Left lung (tissue), 10 donors: ENCODE measurements around the gene CA12. TPM values are rescaled to one million over a fixed set of nuclear protein-coding genes. Genes with fewer than 3 reads are reported as not detected.
"Not testable (repeated sequence)": the region's sequence is repeated elsewhere in the genome, so short reads cannot be mapped to it uniquely, and the experiment has no call there.

ENCODE experiments used
- ATAC-seq: fragments of 200-7000 bp; cut with Tn5 transposase; one replicate; pipeline ENCODE4 v1.9.1; 2020; ENCODE audit warnings: moderate library complexity
- DNase-seq, 4 donors: peaks; one replicate each; pipeline ENCODE4 v3.0.0-alpha.2; 2013 to 2020
- H3K27ac ChIP-seq, 2 donors: fragments of 200-600 bp; sonication (generic) in 1 of 2; one replicate each; pipeline versions ENCODE4 v1.5.0 to v1.8.0; 2020 to 2021
- H3K27me3 ChIP-seq, 2 donors: fragments of 200-600 bp; sonication (generic) in 1 of 2; one replicate each; pipeline versions ENCODE4 v1.5.0 to v1.8.0; 2020 to 2021
- H3K36me3 ChIP-seq, 2 donors: fragments of 200-600 bp; sonication (generic) in 1 of 2; one replicate each; pipeline versions ENCODE4 v1.5.0 to v1.8.0; 2020 to 2021
- H3K4me1 ChIP-seq, 2 donors: fragments of 200-600 bp; one replicate each; pipeline ENCODE4 v1.8.0; 2021
- H3K4me3 ChIP-seq, 2 donors: fragments of 200-600 bp; sonication (generic) in 1 of 2; one replicate each; pipeline versions ENCODE4 v1.5.0 to v1.8.0; 2020 to 2021; ENCODE audit warnings: mild to moderate bottlenecking in 1 of 2
- H3K9me3 ChIP-seq, 2 donors: fragments of 200-600 bp; sonication (generic) in 1 of 2; one replicate each; pipeline versions ENCODE4 v1.5.0 to v1.8.0; 2020 to 2021
- CTCF ChIP-seq, 2 donors: fragments of 200-600 bp; sonication (generic) in 1 of 2; IDR thresholded peaks; one replicate each; pipeline versions ENCODE4 v1.5.0 to v1.8.0; 2021; ENCODE audit warnings: antibody characterized with exemption in 2 of 2
- intact Hi-C, 2 donors: fragments of 100-400 bp; cut with DNase I; formaldehyde crosslinking; loops; one replicate each; pipeline versions ENCODE4 v1.11.2 to v1.14.2; 2022
- polyA plus RNA-seq, 6 donors: library from polyadenylated mRNA; unstranded; fragments of 120-200 nt; gene quantifications; one replicate each; pipeline ENCODE4 v1.2.1, GENCODE V29; 2013; ENCODE audit not compliant: insufficient read length in 6 of 6
- total RNA-seq, 2 donors: library from RNA; stranded (reverse); fragmentation: NEBNext Ultra II Directional; extraction: Animal tissue kit (Norgen Biotek cat#: 25700); gene quantifications; one replicate each; pipeline ENCODE4 v1.2.1, GENCODE V29; 2021
- donor health status: DM: no; HTN: yes; CAD: no.
- donor health status: DM: no; HTN: no; CAD: no.

CA12 gene
- total and polyA plus RNA-seq, 8 donors, result 1.6 to 20.5 (median 5.6) TPM

GRCh38 chr15:63422891-63423590, 41.4 kb upstream of the CA12 start:
- Histone ChIP-seq H3K36me3 (no peaks in the 10 kb centered on the region), H3K27ac (no peak overlapping the region), H3K9me3 (no peaks in the 10 kb centered on the region), H3K4me3 (no peak overlapping the region), H3K4me1 (no peaks in the 10 kb centered on the region), H3K27me3 (no peaks in the 10 kb centered on the region)
- ATAC-seq, result no peak
- TF ChIP-seq CTCF (IDR thresholded peaks at IDR 0.05), result no peak
- no peak for DNase-seq
- intact Hi-C loops, result no loop called here

- Histone ChIP-seq H3K27ac (no peak overlapping the region), H3K4me3 (no peak overlapping the region), H3K36me3 (no peaks in the 10 kb centered on the region), H3K27me3 (no peaks in the 10 kb centered on the region), H3K4me1 (no peaks in the 10 kb centered on the region), H3K9me3 (no peaks in the 10 kb centered on the region)
- DNase-seq (no peak), ATAC-seq (no peak)
- TF ChIP-seq CTCF (IDR thresholded peaks at IDR 0.05), result no peak
- intact Hi-C loops, result no loop called here
These were observed 39.8 kb upstream of the CA12 start for GRCh38 chr15:63421433-63421832.

- TF ChIP-seq CTCF (IDR thresholded peaks at IDR 0.05), result no peak
- no peaks in the 10 kb centered on the region for H3K9me3 ChIP-seq
- DNase-seq (no peak), ATAC-seq (no peak)
- no peaks in the 10 kb centered on the region for H3K4me1 ChIP-seq
- no peaks in the 10 kb centered on the region for H3K36me3 ChIP-seq
- no peak overlapping the region for H3K27ac ChIP-seq
- H3K27me3 ChIP-seq, result no peaks in the 10 kb centered on the region
- intact Hi-C loops, result no loop called here
- no peak overlapping the region for H3K4me3 ChIP-seq
These were observed 38.7 kb upstream of the CA12 start for GRCh38 chr15:63420333-63420747.

- Histone ChIP-seq H3K36me3 (no peaks in the 10 kb centered on the region), H3K4me1 (no peaks in the 10 kb centered on the region), H3K27ac (no peak overlapping the region), H3K9me3 (no peaks in the 10 kb centered on the region), H3K27me3 (no peaks in the 10 kb centered on the region), H3K4me3 (no peak overlapping the region)
- no peak for DNase-seq
- ATAC-seq, result no peak
- intact Hi-C loops, result no loop called here
- TF ChIP-seq CTCF (IDR thresholded peaks at IDR 0.05), result no peak
These were observed 37.2 kb upstream of the CA12 start for GRCh38 chr15:63418811-63419210.

- no peak for TF ChIP-seq CTCF (IDR thresholded peaks at IDR 0.05)
- Histone ChIP-seq H3K4me1 (no peaks in the 10 kb centered on the region), H3K36me3 (no peaks in the 10 kb centered on the region), H3K9me3 (no peaks in the 10 kb centered on the region), H3K4me3 (no peak overlapping the region), H3K27ac (no peak overlapping the region), H3K27me3 (no peaks in the 10 kb centered on the region)
- DNase-seq, result no peak
- ATAC-seq, result no peak
- intact Hi-C loops, result no loop called here
These were observed 36.1 kb upstream of the CA12 start for GRCh38 chr15:63417721-63418120.

- H3K4me3 ChIP-seq, H3K4me1 ChIP-seq, ATAC-seq, H3K36me3 ChIP-seq, H3K27ac ChIP-seq, intact Hi-C loops, H3K27me3 ChIP-seq, H3K9me3 ChIP-seq, DNase-seq: not testable (repeated sequence)
These were observed 35.6 kb upstream of the CA12 start for GRCh38 chr15:63417274-63417673.
